NB4 (cell line): ENCODE data around the gene WFIKKN2.

ENCODE experiments used
- DNase-seq: peaks from one replicate; pipeline ENCODE4 v3.0.0; 2010; ENCODE audit warnings: low read depth
- H3K4me3 ChIP-seq: one replicate; pipeline ENCODE4 v1.5.1; 2011; ENCODE audit warnings: mild to moderate bottlenecking, low read depth, low read length, moderate library complexity
- MYC ChIP-seq: IDR thresholded peaks from 2 replicates; pipeline ENCODE4 v1.6.1; 2011; ENCODE audit warnings: low read depth, low read length
- POLR2A ChIP-seq: IDR thresholded peaks from 2 replicates; pipeline ENCODE4 v1.6.1; 2011; ENCODE audit warnings: mild to moderate bottlenecking; ENCODE audit not compliant: insufficient read length; ENCODE audit errors: extremely low read depth
- TF ChIP-seq, protein P1 (sequence below): IDR thresholded peaks from 2 replicates; pipeline ENCODE4 v1.6.1; 2011; ENCODE audit warnings: low read depth, low read length
- TF ChIP-seq, protein P2 (sequence below): IDR thresholded peaks from one replicate; pipeline ENCODE4 v1.5.1; 2012; ENCODE audit warnings: low read depth, low read length

Gene WFIKKN2

DNA sequence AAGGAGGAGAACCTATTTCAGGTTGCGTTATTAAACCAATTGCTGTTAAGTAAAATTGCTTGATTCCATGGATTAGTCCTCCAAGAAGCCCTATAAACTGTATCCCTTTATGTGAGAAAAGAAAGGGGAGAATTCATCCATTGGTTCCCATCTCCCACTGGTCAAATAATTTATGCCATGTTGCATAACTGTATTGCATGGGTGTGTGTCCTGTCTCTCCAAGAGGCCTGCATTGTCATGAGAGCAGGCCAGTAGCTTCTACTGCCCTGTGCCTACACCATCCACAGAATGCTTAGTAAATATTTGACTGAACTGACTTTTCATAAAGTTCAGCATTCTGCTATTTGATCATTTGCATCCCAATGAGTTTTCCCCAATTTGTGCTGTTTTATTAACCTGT lies 42.5 kb downstream of the WFIKKN2 start:
- no peak for DNase-seq

DNA sequence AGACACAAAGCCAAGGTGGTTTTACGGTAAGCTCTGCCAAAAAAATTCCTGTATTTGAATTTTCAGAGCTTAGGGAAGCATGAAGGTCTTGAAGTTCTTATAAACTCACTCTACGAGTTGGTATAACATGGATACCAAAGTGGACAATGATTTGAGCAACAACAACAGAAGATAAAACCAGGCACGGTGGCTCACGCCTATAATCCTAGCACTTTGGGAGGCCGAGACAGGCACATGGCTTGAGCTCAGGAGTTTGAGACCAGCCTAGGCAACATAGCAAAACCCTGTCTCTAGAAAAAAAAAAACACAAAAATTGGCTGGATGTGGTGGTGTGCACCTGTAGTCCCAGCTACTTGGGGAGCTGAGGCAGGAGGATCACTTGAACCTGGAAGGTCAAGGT lies 43.7 kb downstream of the WFIKKN2 start:
- no peak for DNase-seq
- TF ChIP-seq, protein P1, sequence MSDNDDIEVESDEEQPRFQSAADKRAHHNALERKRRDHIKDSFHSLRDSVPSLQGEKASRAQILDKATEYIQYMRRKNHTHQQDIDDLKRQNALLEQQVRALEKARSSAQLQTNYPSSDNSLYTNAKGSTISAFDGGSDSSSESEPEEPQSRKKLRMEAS: no peak
- TF ChIP-seq, protein P2, sequence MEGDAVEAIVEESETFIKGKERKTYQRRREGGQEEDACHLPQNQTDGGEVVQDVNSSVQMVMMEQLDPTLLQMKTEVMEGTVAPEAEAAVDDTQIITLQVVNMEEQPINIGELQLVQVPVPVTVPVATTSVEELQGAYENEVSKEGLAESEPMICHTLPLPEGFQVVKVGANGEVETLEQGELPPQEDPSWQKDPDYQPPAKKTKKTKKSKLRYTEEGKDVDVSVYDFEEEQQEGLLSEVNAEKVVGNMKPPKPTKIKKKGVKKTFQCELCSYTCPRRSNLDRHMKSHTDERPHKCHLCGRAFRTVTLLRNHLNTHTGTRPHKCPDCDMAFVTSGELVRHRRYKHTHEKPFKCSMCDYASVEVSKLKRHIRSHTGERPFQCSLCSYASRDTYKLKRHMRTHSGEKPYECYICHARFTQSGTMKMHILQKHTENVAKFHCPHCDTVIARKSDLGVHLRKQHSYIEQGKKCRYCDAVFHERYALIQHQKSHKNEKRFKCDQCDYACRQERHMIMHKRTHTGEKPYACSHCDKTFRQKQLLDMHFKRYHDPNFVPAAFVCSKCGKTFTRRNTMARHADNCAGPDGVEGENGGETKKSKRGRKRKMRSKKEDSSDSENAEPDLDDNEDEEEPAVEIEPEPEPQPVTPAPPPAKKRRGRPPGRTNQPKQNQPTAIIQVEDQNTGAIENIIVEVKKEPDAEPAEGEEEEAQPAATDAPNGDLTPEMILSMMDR: no peak
- TF ChIP-seq MYC (no peak), POLR2A (no peak)
- H3K4me3 ChIP-seq: no peak overlapping the region

More for the DNA sequence above, 42.5 kb downstream of the WFIKKN2 start:
- no peak overlapping the region for H3K4me3 ChIP-seq
- TF ChIP-seq POLR2A: no peak
- TF ChIP-seq, protein P1: no peak
- TF ChIP-seq, protein P2: no peak
- TF ChIP-seq MYC: no peak

DNA sequence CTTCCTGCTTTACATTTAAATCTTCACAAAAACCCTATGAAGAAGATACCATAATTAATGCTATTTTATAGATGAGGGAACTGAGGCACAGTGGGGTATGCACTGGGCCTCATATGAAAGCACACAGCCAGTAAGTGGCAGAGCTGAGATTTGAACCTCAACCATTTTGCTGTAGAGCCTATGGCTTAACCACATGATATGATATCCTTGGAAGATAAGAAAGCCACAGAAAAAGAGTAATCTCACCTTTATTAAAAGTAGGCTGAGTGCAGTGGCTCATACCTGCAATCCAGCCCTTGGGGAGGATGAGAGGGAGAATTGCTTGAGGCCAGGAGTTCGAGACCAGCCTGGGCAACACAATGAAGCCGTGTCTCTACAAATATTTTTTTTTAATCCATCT lies 45.8 kb downstream of the WFIKKN2 start:
- DNase-seq: no peak
- TF ChIP-seq, protein P1: no peak
- TF ChIP-seq MYC: no peak
- no peak for TF ChIP-seq POLR2A
- TF ChIP-seq, protein P2: no peak
- H3K4me3 ChIP-seq: no peak overlapping the region

DNA sequence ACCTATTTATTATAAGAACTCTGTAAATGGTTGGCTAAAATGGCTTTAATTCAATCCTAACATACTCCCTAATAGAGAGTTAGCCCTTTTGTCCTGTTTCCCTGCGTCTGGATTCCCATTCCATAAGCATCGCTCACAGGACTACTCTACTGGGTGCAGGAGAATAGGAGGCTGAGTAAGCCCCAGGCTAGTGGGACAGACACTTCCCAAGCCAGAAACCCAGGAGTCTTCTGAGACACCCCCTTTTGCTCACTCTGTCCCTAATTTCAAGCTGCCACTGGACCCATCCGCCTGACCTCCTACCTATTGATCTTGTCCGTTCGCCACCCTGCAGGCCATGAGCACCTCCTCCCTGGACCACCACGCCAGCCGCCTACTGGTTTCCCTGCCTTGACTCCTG lies 47.5 kb downstream of the WFIKKN2 start:
- no peak for DNase-seq
- TF ChIP-seq, protein P1: no peak
- TF ChIP-seq, protein P2: no peak
- TF ChIP-seq MYC (no peak), POLR2A (no peak)

DNA sequence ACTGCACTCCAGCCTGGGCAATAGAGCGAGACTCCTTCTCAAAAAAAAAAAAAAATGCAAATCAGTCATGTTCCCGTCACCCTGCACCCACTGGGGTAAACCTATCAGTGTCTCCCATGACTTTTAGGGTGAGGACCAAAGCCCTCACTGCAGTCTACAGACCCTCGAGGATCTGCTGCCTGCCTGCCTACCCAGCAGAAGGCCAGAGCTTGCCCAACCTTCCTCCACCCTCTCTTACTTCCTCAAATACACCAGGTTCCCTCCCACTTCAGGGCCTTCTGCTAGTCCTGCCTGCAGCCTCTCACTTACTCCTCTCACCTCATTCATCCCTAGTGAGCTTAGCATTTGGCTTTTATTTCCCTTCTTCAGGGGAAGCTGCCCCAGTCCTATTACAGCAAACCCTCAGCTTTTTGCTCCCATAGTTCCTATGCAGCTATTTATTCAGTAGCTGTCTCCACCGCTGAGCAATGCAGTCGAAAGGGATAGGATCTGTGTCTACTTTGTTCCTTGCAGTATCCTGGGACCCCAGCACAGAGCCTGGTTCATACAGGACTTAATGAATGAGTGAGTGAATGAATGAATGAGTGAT lies 48.6 kb downstream of the WFIKKN2 start:
- TF ChIP-seq, protein P1: peak; percentile 31; the same call in 1 of the 2 replicates
- TF ChIP-seq, protein P2: no peak
- H3K4me3 ChIP-seq: no peak overlapping the region
- peak; percentile 90 for DNase-seq

More for the DNA sequence above, 47.5 kb downstream of the WFIKKN2 start:
- H3K4me3 ChIP-seq: no peak overlapping the region
